Measurements from ENCODE around the gene DMRTC2. TPM values are rescaled to one million over a fixed set of nuclear protein-coding genes. Genes with fewer than 3 reads are reported as not detected.

The DMRTC2 gene
- polyA plus RNA-seq, 1 experiment: not detected

DNA sequence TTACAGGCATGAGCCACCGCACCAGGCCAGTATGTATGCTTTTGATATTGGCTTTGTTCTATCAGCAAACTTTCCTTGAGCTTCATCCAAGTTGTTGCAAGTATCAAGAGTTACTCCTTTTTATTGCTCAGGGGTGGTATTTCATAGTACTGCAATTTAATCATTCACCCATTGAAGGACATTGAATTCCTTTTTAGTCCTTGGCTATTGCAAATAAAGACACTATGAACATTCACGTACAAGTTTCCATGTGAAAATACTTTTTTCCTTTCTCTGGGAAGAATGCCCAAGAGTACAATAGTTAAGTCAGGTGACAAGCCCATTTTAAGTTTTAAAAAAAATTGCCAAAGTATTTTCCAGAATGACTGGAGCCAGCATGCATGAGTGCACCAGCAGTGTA is 28.1 kb upstream of the DMRTC2 start:
- Histone ChIP-seq H3K27ac (ENCODE audit: low read depth, low read length) (no peak overlapping the region), H3K9me3 (ENCODE audit: control insufficient read depth, insufficient read depth, low read length) (no peaks in the 10 kb centered on the region), H3K27me3 (ENCODE audit: control insufficient read depth, insufficient read depth, low read length) (no peaks in the 10 kb centered on the region), H3K4me3 (ENCODE audit: low read depth, low read length) (no peak overlapping the region)
- POLR2A ChIA-PET: no interaction called here
- TF ChIP-seq, protein P1, sequence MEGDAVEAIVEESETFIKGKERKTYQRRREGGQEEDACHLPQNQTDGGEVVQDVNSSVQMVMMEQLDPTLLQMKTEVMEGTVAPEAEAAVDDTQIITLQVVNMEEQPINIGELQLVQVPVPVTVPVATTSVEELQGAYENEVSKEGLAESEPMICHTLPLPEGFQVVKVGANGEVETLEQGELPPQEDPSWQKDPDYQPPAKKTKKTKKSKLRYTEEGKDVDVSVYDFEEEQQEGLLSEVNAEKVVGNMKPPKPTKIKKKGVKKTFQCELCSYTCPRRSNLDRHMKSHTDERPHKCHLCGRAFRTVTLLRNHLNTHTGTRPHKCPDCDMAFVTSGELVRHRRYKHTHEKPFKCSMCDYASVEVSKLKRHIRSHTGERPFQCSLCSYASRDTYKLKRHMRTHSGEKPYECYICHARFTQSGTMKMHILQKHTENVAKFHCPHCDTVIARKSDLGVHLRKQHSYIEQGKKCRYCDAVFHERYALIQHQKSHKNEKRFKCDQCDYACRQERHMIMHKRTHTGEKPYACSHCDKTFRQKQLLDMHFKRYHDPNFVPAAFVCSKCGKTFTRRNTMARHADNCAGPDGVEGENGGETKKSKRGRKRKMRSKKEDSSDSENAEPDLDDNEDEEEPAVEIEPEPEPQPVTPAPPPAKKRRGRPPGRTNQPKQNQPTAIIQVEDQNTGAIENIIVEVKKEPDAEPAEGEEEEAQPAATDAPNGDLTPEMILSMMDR (IDR thresholded peaks at IDR 0.05; ENCODE audit: low read depth, low read length): no peak
- CTCF ChIA-PET: interaction anchor here (1.3 kb wide), 1 partner anchor 22 kb away, joined by 4 read pairs; no protein-coding TSS in a partner anchor
- DNase-seq (ENCODE audit: low read depth, low spot score): no peak

DNA sequence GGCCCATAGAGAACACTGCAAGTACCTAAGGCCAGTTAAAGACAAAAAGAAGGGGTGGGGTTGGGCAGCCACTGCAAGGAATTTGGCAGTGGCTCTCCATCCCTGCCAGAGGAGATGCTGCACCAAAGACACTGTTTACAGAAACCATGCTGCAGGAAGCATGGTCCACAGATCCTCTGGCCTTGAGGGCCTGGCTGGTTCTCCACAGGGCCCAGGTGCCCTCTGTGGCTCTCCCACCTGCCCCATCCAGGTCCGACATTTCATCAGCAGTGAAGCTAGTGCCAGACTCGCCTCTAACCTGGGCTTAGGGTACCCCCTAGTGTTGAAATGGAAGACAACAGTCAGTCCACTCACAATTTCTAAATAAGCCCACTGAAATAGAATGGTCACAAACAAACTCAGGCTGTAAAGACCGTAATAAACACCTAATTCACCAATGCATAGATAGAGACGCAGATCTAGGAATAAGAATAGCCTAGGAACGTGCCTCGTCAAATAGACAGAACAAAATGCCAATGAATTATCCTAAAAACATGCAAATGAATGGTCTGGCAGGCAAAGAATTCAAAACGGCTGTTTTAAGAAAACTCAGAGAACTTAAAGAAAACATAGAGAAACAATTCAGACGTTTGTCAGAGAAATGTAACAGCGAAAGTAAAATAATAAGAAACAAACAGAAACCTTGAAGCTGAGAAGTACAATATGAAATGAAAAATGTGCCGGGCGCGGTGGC is 23.7 kb upstream of the DMRTC2 start:
- TF ChIP-seq, protein P1 (IDR thresholded peaks at IDR 0.05; ENCODE audit: low read depth, low read length): peak; percentile 53
- ChIA-PET CTCF (interaction anchor here (0.6 to 1.3 kb wide), 2 partner anchors 68 to 243 kb away, joined by 4 read pairs; no protein-coding TSS in a partner anchor), POLR2A (interaction anchor here (0.7 kb wide), 1 partner anchor 154 kb away, joined by 5 read pairs; no protein-coding TSS in a partner anchor)

DNA sequence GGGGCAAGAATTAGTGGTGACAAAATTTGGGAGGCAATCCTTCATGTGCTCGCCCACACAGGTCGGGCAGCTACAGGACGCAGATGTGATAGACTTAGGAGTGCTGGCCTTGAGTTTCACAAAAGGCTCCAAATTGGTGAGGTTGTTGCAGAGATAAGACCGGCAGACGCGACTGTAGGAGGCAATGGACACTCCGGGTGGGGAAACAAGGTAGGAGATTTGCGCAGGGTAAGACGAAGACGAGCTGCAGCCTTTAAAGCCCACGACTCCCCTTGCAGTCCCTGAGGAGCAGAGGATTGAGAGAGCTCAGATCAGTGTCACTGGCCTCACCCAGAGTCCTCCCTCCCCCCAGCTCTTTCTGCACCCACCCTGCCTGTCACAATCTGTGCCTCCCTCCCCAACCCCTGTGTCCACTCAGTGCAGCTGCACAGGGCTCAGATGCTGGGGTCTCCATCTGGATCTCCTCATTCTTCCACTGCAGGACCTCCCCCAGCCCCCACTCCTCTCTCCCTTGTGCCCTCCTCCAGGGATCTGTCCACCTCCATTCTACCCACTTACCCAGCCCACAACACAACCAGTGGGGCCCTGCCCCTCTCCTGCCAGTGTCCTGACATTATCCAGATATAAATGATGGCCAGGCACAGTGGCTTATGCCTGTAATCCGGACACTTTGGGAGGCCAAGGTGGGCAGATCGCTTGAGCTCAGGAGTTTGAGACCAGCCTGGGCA is 6.7 kb upstream of the DMRTC2 start:
- CTCF ChIA-PET: interaction anchor here (1.0 kb wide), 1 partner anchor 52 kb away, joined by 3 read pairs; no protein-coding TSS in a partner anchor
- peaks cover 19% of the 10 kb centered on the region for H3K27me3 ChIP-seq (ENCODE audit: control insufficient read depth, insufficient read depth, low read length)
- POLR2A ChIA-PET: no interaction called here

More for the DNA sequence above, 23.7 kb upstream of the DMRTC2 start:
- Histone ChIP-seq H3K9me3 (ENCODE audit: control insufficient read depth, insufficient read depth, low read length) (no peaks in the 10 kb centered on the region), H3K4me3 (ENCODE audit: low read depth, low read length) (no peak overlapping the region), H3K27ac (ENCODE audit: low read depth, low read length) (no peak overlapping the region), H3K27me3 (ENCODE audit: control insufficient read depth, insufficient read depth, low read length) (no peaks in the 10 kb centered on the region)
- no peak for DNase-seq (ENCODE audit: low read depth, low spot score)

DNA sequence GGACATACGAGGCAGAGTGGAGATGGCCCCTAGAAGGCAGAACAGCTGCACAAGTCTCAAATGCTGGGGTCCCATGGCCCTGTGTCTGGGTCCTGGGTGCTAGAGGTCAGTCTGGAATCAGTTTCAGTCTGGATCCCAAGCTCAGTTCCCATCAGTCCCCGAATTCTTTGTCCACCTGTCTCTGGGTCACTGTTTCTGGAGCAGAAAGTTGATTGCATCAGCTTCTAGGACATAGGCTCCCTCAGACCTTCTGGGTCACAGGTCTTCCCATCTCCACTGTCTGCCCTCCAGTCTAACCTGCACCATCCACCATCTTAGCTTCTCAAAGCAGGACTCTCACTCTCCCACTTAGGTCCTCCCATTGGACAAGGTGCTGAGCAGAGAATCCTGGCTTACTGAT is 5.6 kb upstream of the DMRTC2 start:
- TF ChIP-seq, protein P1 (IDR thresholded peaks at IDR 0.05; ENCODE audit: low read depth, low read length): no peak
- CTCF ChIA-PET: no interaction called here
- H3K27me3 ChIP-seq (ENCODE audit: control insufficient read depth, insufficient read depth, low read length): peaks cover 19% of the 10 kb centered on the region
- no peak overlapping the region for H3K27ac ChIP-seq (ENCODE audit: low read depth, low read length)
- no peak overlapping the region for H3K4me3 ChIP-seq (ENCODE audit: low read depth, low read length)
- POLR2A ChIA-PET: no interaction called here
- H3K9me3 ChIP-seq (ENCODE audit: control insufficient read depth, insufficient read depth, low read length): no peaks in the 10 kb centered on the region
- DNase-seq (ENCODE audit: low read depth, low spot score): no peak

More for the DNA sequence above, 6.7 kb upstream of the DMRTC2 start:
- Histone ChIP-seq H3K27ac (ENCODE audit: low read depth, low read length) (no peak overlapping the region), H3K9me3 (ENCODE audit: control insufficient read depth, insufficient read depth, low read length) (no peaks in the 10 kb centered on the region), H3K4me3 (ENCODE audit: low read depth, low read length) (no peak overlapping the region)
- DNase-seq (ENCODE audit: low read depth, low spot score): no peak
- TF ChIP-seq, protein P1 (IDR thresholded peaks at IDR 0.05; ENCODE audit: low read depth, low read length): no peak

DNA sequence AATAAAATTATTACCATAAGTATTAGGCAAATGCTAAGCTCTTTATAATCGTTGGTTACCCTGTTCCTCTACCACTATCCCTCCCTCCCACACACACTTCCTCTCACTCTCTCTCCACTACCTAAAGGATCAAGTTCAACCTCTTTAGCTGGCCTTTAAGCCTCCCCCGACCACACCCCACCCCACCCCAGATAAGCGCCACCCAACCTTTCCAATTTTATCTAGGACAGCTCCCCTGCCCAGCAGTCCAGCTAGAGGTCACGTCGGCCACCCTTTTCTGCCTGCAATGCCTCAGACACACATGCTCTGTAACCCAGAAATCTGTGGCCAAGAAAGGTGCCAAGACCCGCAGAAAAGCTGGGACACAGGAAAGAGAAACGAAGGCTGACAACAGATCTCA is 1.5 kb upstream of the DMRTC2 start:
- no peak overlapping the region for H3K27ac ChIP-seq (ENCODE audit: low read depth, low read length)
- POLR2A ChIA-PET: no interaction called here

More for the DNA sequence above, 1.5 kb upstream of the DMRTC2 start:
- Histone ChIP-seq H3K4me3 (ENCODE audit: low read depth, low read length) (no peak overlapping the region), H3K9me3 (ENCODE audit: control insufficient read depth, insufficient read depth, low read length) (peaks cover 5% of the 10 kb centered on the region; the same call in 1 of the 2 replicates), H3K27me3 (ENCODE audit: control insufficient read depth, insufficient read depth, low read length) (peaks cover 15% of the 10 kb centered on the region)
- CTCF ChIA-PET: interaction anchor here (0.6 kb wide), 1 partner anchor 86 kb away, joined by 3 read pairs; no protein-coding TSS in a partner anchor
- DNase-seq (ENCODE audit: low read depth, low spot score): no peak
- TF ChIP-seq, protein P1 (IDR thresholded peaks at IDR 0.05; ENCODE audit: low read depth, low read length): no peak
